SK-N-SH (cell line): ENCODE results near the gene WTAP. TPM values are rescaled to one million over a fixed set of nuclear protein-coding genes. Genes with fewer than 3 reads are reported as not detected.

Experiments
- CTCF ChIA-PET: fragments of 300-600, 350-600 bp; formaldehyde crosslinking; extraction: SDS; loops from one replicate; lab custom pipeline; 2021; lab: Yijun Ruan, JAX
- POLR2A ChIA-PET: fragments of 350-600 bp; sonication (Branson Sonifier 250); formaldehyde crosslinking; extraction: SDS; loops from one replicate; lab custom pipeline; 2020; ENCODE audit warnings: antibody characterized with exemption, inconsistent platforms; lab: Yijun Ruan, JAX
- DNase-seq: peaks from one replicate; pipeline ENCODE4 v3.0.0; 2012
- H2AFZ ChIP-seq: fragments of 200-600 bp; sonication (generic); 2 replicates; pipeline ENCODE4 v1.8.1; 2016; ENCODE audit warnings: antibody characterized with exemption, mild to moderate bottlenecking, low read depth
- H3F3A ChIP-seq: fragments of 200-600 bp; sonication (generic); replicated peaks from 2 replicates; pipeline ENCODE3; 2016; ENCODE audit warnings: antibody characterized with exemption, mild to moderate bottlenecking; ENCODE audit not compliant: insufficient read depth
- H3K27ac ChIP-seq, 2 experiments: fragments of 200-500 bp in 1 of 2; fragments of 200-600 bp in 1 of 2; sonication (Bioruptor generic) in 1 of 2; sonication (generic), shearing (Covaris generic) in 1 of 2; 2 replicates each; pipeline versions ENCODE4 v1.5.1 to v1.6.1; 2014 to 2016; ENCODE audit warnings: low read depth in 2 of 2, inconsistent platforms in 1 of 2, low read length in 1 of 2, mild to moderate bottlenecking in 1 of 2, mixed read lengths in 1 of 2
- H3K27me3 ChIP-seq: fragments of 200-600 bp; sonication (generic), shearing (Covaris generic); 2 replicates; pipeline ENCODE4 v1.6.1; 2016; ENCODE audit warnings: mixed run types; ENCODE audit not compliant: insufficient read depth
- H3K36me3 ChIP-seq, 2 experiments: fragments of 200-500 bp in 1 of 2; fragments of 200-600 bp in 1 of 2; sonication (Bioruptor generic) in 1 of 2; sonication (generic) in 1 of 2; replicated peaks in 1 of 2; 2 replicates each; pipeline versions ENCODE3 to v1.5.1; 2014 to 2016; ENCODE audit warnings: low read length in 1 of 2, mild to moderate bottlenecking in 1 of 2; ENCODE audit not compliant: insufficient read depth in 2 of 2, control insufficient read depth in 1 of 2
- H3K4me1 ChIP-seq, 2 experiments: fragments of 200-500 bp in 1 of 2; fragments of 200-600 bp in 1 of 2; sonication (Bioruptor generic) in 1 of 2; sonication (generic), shearing (Covaris generic) in 1 of 2; 2 replicates each; pipeline versions ENCODE4 v1.5.1 to v1.6.1; 2014 to 2016; ENCODE audit warnings: low read depth in 1 of 2, low read length in 1 of 2, mixed run types in 1 of 2; ENCODE audit not compliant: insufficient read depth in 2 of 2, control insufficient read depth in 1 of 2
- H3K4me2 ChIP-seq: fragments of 200-600 bp; sonication (generic), shearing (Covaris generic); 2 replicates; pipeline ENCODE4 v1.6.1; 2017; ENCODE audit warnings: mixed run types
- H3K4me3 ChIP-seq, 2 experiments: fragments of 200-500 bp in 1 of 2; fragments of 200-600 bp in 1 of 2; sonication (Bioruptor generic) in 1 of 2; sonication (generic), shearing (Covaris generic) in 1 of 2; 2 replicates each; pipeline versions ENCODE4 v1.5.1 to v1.8.1; 2014 to 2016; ENCODE audit warnings: low read depth in 2 of 2, inconsistent platforms in 1 of 2, low read length in 1 of 2, mild to moderate bottlenecking in 1 of 2, mixed read lengths in 1 of 2, moderate library complexity in 1 of 2
- H3K79me2 ChIP-seq: fragments of 200-600 bp; sonication (generic); 2 replicates; pipeline ENCODE4 v1.8.1; 2017; ENCODE audit warnings: mild to moderate bottlenecking; ENCODE audit not compliant: insufficient read depth
- H3K9ac ChIP-seq: fragments of 200-600 bp; sonication (generic); 2 replicates; pipeline ENCODE4 v1.6.1; 2017; ENCODE audit warnings: mixed run types
- H3K9me2 ChIP-seq: fragments of 200-600 bp; sonication (generic); 2 replicates; pipeline ENCODE4 v1.6.1; 2017; ENCODE audit warnings: mixed run types
- H3K9me3 ChIP-seq: fragments of 200-600 bp; sonication (generic); 2 replicates; pipeline ENCODE4 v1.6.1; 2017; ENCODE audit warnings: mixed run types, mild to moderate bottlenecking, moderate library complexity
- H4K20me1 ChIP-seq: fragments of 200-600 bp; sonication (generic); 2 replicates; pipeline ENCODE4 v1.6.1; 2017; ENCODE audit warnings: mild to moderate bottlenecking, mixed run types; ENCODE audit not compliant: insufficient read depth
- EP300 ChIP-seq, 2 experiments: IDR thresholded peaks; 2 replicates each; pipeline versions ENCODE4 v1.4.0 to v1.6.1; 2012; ENCODE audit warnings: borderline replicate concordance in 1 of 2, low read depth in 1 of 2, low read length in 1 of 2
- FOSL2 ChIP-seq: IDR thresholded peaks from 2 replicates; pipeline ENCODE4 v1.4.0; 2012; ENCODE audit warnings: low read depth, mild to moderate bottlenecking, moderate library complexity, borderline replicate concordance
- FOXM1 ChIP-seq: IDR thresholded peaks from 2 replicates; pipeline ENCODE4 v1.4.0; 2012; ENCODE audit warnings: low read depth, mild to moderate bottlenecking
- GATA2 ChIP-seq: sonication (generic); formaldehyde crosslinking; IDR thresholded peaks from 2 replicates; pipeline ENCODE4 v1.5.0; 2020; ENCODE audit warnings: mild to moderate bottlenecking, missing genetic modification reagents
- MEF2A ChIP-seq: IDR thresholded peaks from 2 replicates; pipeline ENCODE4 v1.4.0; 2012; ENCODE audit warnings: low read depth, borderline replicate concordance
- MXI1 ChIP-seq: IDR thresholded peaks from 2 replicates; pipeline ENCODE4 v1.6.1; 2012; ENCODE audit warnings: mild to moderate bottlenecking, low read depth, low read length, improper control_type of control experiment
- NFIC ChIP-seq: IDR thresholded peaks from 2 replicates; pipeline ENCODE4 v1.4.0; 2012; ENCODE audit warnings: borderline replicate concordance
- NRF1 ChIP-seq: IDR thresholded peaks from 2 replicates; pipeline ENCODE4 v1.6.1; 2012; ENCODE audit warnings: low read depth, mild to moderate bottlenecking, low read length
- POLR2AphosphoS5 ChIP-seq: IDR thresholded peaks from 2 replicates; pipeline ENCODE4 v1.6.1; 2012; ENCODE audit warnings: low read depth, low read length
- RAD21 ChIP-seq: IDR thresholded peaks from 2 replicates; pipeline ENCODE4 v1.6.1; 2012; ENCODE audit warnings: mild to moderate bottlenecking, low read length
- RCOR1 ChIP-seq: fragments of 150-350 bp; IDR thresholded peaks from 2 replicates; pipeline ENCODE4 v1.6.1; 2017; ENCODE audit warnings: antibody characterized with exemption, low read length
- RFX5 ChIP-seq: IDR thresholded peaks from 2 replicates; pipeline ENCODE4 v1.6.1; 2012; ENCODE audit warnings: mild to moderate bottlenecking, improper control_type of control experiment, low read length
- SIN3A ChIP-seq: IDR thresholded peaks from 2 replicates; pipeline ENCODE4 v1.6.1; 2012; ENCODE audit warnings: low read depth, mild to moderate bottlenecking, low read length, moderate library complexity, borderline replicate concordance
- TEAD4 ChIP-seq: IDR thresholded peaks from 2 replicates; pipeline ENCODE4 v1.4.0; 2012; ENCODE audit warnings: mild to moderate bottlenecking, borderline replicate concordance; ENCODE audit not compliant: insufficient read depth
- YY1 ChIP-seq: IDR thresholded peaks from 2 replicates; pipeline ENCODE4 v1.4.0; 2012; ENCODE audit warnings: low read depth, mild to moderate bottlenecking
- WGBS: methylation state at CpG from one replicate; pipeline ENCODE4 v1.1.6; 2017; ENCODE audit warnings: low lambda C conversion rate; 5-methylcytosine and 5-hydroxymethylcytosine counted together
- polyA plus RNA-seq, 3 experiments: library from polyadenylated mRNA; depleted of rRNA; stranded (reverse); fragments of >200 nt; gene quantifications; 2 replicates each; pipeline ENCODE4 v1.2.3, GENCODE V29; 2012
- TF ChIP-seq, protein P1 (sequence below): IDR thresholded peaks from 2 replicates; pipeline ENCODE4 v1.6.1; 2012; ENCODE audit warnings: mild to moderate bottlenecking, low read depth, low read length, moderate library complexity
- TF ChIP-seq, protein P2 (sequence below): IDR thresholded peaks from 2 replicates; pipeline ENCODE4 v1.4.0; 2012; ENCODE audit warnings: low read depth
- TF ChIP-seq, protein P3 (sequence below): fragments of 150-350 bp; IDR thresholded peaks from 2 replicates; pipeline ENCODE4 v1.6.1; 2016; ENCODE audit warnings: mild to moderate bottlenecking, low read depth, low read length

WTAP gene
- polyA plus RNA-seq, 1 of the 3 experiments (the other 2 are of a cell fraction): 12.8 TPM

DNA sequence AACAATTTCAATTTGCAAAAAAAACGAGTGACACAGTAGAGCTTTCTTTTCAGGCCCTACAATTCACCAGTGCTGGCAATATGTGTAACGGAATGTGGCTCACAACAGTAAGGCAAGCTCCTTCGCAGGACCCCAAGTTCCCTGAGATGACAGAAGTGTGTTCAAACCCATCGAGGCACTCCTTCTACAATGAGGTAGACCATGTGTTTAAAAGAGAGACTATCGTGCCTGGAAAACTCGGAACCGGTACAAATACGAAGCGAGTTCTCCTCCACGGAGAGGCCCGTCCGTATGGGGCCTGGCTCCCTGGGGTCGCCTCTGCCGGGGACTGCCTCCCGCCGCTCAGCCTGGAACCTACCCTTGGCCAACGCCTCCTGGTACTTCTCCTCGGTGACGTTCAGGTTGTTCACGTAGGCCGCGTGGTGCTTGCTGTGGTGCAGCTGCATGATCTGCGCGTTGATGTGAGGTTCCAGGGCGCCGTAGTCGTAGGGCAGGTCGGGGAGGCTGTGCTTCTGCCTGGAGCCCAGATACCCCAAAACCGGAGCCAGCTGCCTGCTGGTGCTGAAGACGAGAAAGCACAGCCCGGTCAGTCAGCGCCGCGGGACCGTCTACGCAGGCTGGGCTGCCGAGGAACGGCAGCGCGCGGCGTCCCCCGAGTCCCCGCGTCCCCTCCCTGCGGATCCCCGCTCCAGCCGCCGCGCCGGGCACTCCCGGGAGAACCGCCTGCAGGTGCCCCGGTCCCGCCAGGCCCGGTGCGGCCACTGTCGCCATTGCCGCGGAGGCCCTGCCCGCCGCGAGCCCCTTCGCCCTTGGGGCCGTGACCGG lies 34.8 kb upstream of the WTAP start:
- H3K79me2 ChIP-seq: peaks cover 54% of the 10 kb centered on the region
- CTCF ChIA-PET: interaction anchor here (0.8 to 4.4 kb wide), 19 partner anchors 10 to 543 kb away, joined by 3 to 24 read pairs (median 4); partner anchors contain the start of genes MRPL18, TCP1 and WTAP
- peak overlapping the region; percentile 97 for H3K4me2 ChIP-seq
- H2AFZ ChIP-seq: peak overlapping the region; percentile 76; the same call in 1 of the 2 replicates
- no peaks in the 10 kb centered on the region for H3K9me3 ChIP-seq
- peak; percentile 60 for DNase-seq
- TF ChIP-seq FOSL2: no peak
- no peak for TF ChIP-seq FOXM1
- TF ChIP-seq POLR2AphosphoS5: no peak
- TF ChIP-seq MXI1: peak; percentile 75
- TF ChIP-seq NFIC: no peak
- TF ChIP-seq SIN3A: 0 out of 2 replicates have a peak, but pooled peaks have one; percentile 7
- no peak for TF ChIP-seq RCOR1
- H3K9me2 ChIP-seq: no peaks in the 10 kb centered on the region
- H3K4me3 ChIP-seq: peak overlapping the region; percentile 74 to 80
- H3K36me3 ChIP-seq: peaks cover 0 to 8% of the 10 kb centered on the region in 2 experiments
- no peaks in the 10 kb centered on the region for H3K27me3 ChIP-seq
- POLR2A ChIA-PET: interaction anchor here (2.2 kb wide), 1 partner anchor 34 kb away, joined by 12 read pairs; the partner anchor contains the start of gene WTAP
- WGBS: 8% methylated on average over 19 of the region's 66 CpGs
- H3K9ac ChIP-seq: peak overlapping the region; percentile 77
- no peaks in the 10 kb centered on the region; the same call in 1 of the 2 replicates for H4K20me1 ChIP-seq
- H3K27ac ChIP-seq: peak overlapping the region; percentile 68 to 91; a peak in 3 of 4 replicates
- peaks cover 4% of the 10 kb centered on the region for H3F3A ChIP-seq
- H3K4me1 ChIP-seq: peaks cover 5 to 10% of the 10 kb centered on the region in 2 experiments; a peak in 3 of 4 replicates

DNA sequence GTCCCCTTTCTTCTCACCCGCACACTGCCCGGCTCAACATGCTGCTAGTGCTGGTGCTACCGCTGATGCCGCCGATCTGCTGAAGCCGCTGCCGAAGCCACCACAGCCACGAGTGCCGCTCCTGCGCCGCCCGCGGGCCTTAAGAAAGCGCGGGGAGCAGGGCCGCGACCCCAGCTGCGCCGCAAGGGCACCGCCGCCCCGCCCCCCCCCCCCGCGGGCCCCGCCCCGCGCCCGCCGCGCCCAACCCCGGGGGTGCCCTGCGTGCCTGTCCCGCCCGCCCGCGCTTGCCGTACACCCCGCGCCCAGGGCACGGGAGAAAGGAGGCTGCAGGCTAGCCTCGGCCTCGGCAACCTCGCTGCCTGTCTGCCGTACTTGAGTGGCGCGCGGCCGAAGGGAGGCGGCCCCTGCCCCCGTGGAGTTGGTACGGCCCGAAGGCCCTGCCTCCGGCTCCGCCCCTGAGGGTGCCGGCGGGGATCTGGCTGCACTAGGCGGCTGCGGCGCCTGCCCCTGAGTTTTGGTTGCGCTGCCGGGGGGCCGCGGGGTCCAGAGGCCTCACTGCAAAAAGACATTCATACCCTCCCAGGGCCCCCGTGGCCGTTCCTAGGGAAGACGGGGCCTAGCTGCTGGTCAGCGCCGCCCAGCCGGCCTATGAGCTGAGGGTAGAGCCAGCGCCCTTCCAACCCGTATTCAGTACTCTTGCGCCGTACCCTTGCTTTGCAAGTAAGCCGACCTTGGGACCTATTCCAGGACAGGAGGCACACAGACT lies 34.0 kb upstream of the WTAP start, which contains the start of gene SOD2:
TSS of gene SOD2 (minus strand) at position 114 of the 766 bp plus-strand sequence. CDS start at position 40, 74 bp downstream.
- Histone ChIP-seq H3K36me3 (peaks cover 0 to 6% of the 10 kb centered on the region in 2 experiments), H3K4me2 (peak within 1 kb of the TSS; percentile 97), H3K4me3 (peak within 1 kb of the TSS; percentile 74 to 80), H3K27ac (peak within 1 kb of the TSS; percentile 68 to 91), H3K4me1 (peaks cover 5 to 10% of the 10 kb centered on the region in 2 experiments; a peak in 3 of 4 replicates), H3K9me2 (no peaks in the 10 kb centered on the region), H3K79me2 (peaks cover 49% of the 10 kb centered on the region), H2AFZ (peak within 1 kb of the TSS; percentile 89), H3F3A (peaks cover 4% of the 10 kb centered on the region), H3K9me3 (no peaks in the 10 kb centered on the region), H3K9ac (peak within 1 kb of the TSS; percentile 77), H4K20me1 (no peaks in the 10 kb centered on the region; the same call in 1 of the 2 replicates), H3K27me3 (no peaks in the 10 kb centered on the region)
- WGBS: 9% methylated on average over 15 of the region's 74 CpGs
- peak; percentile 93 for DNase-seq
- ChIA-PET POLR2A (interaction anchor here (1.2 to 2.2 kb wide), 2 partner anchors 33 to 97 kb away, joined by 6 to 12 read pairs; partner anchors contain the start of genes MRPL18, TCP1 and WTAP), CTCF (interaction anchor here (1.0 to 4.4 kb wide), 3 partner anchors 11 to 159 kb away, joined by 3 to 24 read pairs (median 18); no protein-coding TSS in a partner anchor)
- no peak for TF ChIP-seq TEAD4
- TF ChIP-seq, protein P1, sequence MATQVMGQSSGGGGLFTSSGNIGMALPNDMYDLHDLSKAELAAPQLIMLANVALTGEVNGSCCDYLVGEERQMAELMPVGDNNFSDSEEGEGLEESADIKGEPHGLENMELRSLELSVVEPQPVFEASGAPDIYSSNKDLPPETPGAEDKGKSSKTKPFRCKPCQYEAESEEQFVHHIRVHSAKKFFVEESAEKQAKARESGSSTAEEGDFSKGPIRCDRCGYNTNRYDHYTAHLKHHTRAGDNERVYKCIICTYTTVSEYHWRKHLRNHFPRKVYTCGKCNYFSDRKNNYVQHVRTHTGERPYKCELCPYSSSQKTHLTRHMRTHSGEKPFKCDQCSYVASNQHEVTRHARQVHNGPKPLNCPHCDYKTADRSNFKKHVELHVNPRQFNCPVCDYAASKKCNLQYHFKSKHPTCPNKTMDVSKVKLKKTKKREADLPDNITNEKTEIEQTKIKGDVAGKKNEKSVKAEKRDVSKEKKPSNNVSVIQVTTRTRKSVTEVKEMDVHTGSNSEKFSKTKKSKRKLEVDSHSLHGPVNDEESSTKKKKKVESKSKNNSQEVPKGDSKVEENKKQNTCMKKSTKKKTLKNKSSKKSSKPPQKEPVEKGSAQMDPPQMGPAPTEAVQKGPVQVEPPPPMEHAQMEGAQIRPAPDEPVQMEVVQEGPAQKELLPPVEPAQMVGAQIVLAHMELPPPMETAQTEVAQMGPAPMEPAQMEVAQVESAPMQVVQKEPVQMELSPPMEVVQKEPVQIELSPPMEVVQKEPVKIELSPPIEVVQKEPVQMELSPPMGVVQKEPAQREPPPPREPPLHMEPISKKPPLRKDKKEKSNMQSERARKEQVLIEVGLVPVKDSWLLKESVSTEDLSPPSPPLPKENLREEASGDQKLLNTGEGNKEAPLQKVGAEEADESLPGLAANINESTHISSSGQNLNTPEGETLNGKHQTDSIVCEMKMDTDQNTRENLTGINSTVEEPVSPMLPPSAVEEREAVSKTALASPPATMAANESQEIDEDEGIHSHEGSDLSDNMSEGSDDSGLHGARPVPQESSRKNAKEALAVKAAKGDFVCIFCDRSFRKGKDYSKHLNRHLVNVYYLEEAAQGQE: peak; percentile 40; the same call in 1 of the 2 replicates
- no peak for TF ChIP-seq RAD21
- no peak for TF ChIP-seq GATA2
- TF ChIP-seq MEF2A: no peak
- TF ChIP-seq RCOR1: no peak
- TF ChIP-seq, protein P2, sequence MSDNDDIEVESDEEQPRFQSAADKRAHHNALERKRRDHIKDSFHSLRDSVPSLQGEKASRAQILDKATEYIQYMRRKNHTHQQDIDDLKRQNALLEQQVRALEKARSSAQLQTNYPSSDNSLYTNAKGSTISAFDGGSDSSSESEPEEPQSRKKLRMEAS: 0 out of 2 replicates have a peak, but pooled peaks have one; percentile 20
- TF ChIP-seq POLR2AphosphoS5: peak; percentile 73
- TF ChIP-seq EP300 (IDR thresholded peaks at IDR 0.05; ENCODE audit: borderline replicate concordance in 1 of 2, low read depth in 1 of 2, low read length in 1 of 2): 0 out of 4 replicates have a peak, but pooled peaks of 1 of the 2 experiments have one; percentile 18
- TF ChIP-seq NRF1: no peak
- no peak for TF ChIP-seq FOXM1
- TF ChIP-seq, protein P3, sequence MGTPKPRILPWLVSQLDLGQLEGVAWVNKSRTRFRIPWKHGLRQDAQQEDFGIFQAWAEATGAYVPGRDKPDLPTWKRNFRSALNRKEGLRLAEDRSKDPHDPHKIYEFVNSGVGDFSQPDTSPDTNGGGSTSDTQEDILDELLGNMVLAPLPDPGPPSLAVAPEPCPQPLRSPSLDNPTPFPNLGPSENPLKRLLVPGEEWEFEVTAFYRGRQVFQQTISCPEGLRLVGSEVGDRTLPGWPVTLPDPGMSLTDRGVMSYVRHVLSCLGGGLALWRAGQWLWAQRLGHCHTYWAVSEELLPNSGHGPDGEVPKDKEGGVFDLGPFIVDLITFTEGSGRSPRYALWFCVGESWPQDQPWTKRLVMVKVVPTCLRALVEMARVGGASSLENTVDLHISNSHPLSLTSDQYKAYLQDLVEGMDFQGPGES: no peak
- TF ChIP-seq MXI1: no peak
- no peak for TF ChIP-seq FOSL2
- no peak for TF ChIP-seq YY1
- no peak for TF ChIP-seq RFX5
